ENCODE measurements around the gene EXD3.

EXD3 gene

DNA sequence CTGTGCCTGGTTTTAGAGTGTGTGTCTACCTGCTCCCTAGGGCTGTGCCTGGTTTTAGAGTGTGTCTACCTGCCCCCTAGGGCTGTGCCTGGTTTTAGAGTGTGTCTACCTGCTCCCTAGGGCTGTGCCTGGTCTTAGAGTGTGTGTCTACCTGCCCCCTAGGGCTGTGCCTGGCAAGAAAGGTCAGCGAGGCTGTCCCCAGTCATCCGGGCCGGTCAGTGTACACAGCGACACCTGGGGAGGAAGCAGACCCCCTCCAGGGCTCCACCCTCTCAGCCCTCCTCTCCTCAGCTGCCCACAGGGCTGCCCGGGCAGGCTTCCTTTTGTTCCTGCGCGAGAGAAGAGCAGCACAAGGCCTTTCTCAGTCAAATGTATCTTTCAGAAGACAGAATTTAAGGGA is 125.0 kb downstream of the EXD3 start:
- peak overlapping the region; percentile 75 for H2BK15ac ChIP-seq (ENCODE audit: low read length)
- no peak overlapping the region for H3K23ac ChIP-seq (ENCODE audit: low read depth, low read length, poor library complexity)
- H3K79me1 ChIP-seq (ENCODE audit: low read depth, low read length) = peaks cover 6% of the 10 kb centered on the region
- H2AFZ ChIP-seq (ENCODE audit: low read length) = no peak overlapping the region
- H2BK5ac ChIP-seq (ENCODE audit: low read length) = peak overlapping the region; percentile 58
- no peak overlapping the region for H3K4ac ChIP-seq (ENCODE audit: low read length)
- no peak overlapping the region for H3K9ac ChIP-seq (ENCODE audit: low read depth, low read length, poor library complexity)
- no peak overlapping the region for H3K14ac ChIP-seq (ENCODE audit: low read length)
- no peak overlapping the region for H3K4me3 ChIP-seq (ENCODE audit: low read length in 2 of 2)
- peaks cover 5 to 14% of the 10 kb centered on the region in 2 donors for H3K36me3 ChIP-seq (replicated peaks in 1 of 2; ENCODE audit: control insufficient read depth in 2 of 2, insufficient read depth in 2 of 2, low read length in 2 of 2)
- WGBS, 2 donors (ENCODE audit: extremely low coverage in 2 of 2, insufficient read length in 2 of 2, insufficient replicate concordance in 1 of 2) = no CpG with 5 or more reads among the region's 7 CpGs
- peak overlapping the region; percentile 35 for H3K18ac ChIP-seq (ENCODE audit: low read length)
- no peak overlapping the region for H4K91ac ChIP-seq (ENCODE audit: low read depth, low read length, poor library complexity)
- no peak overlapping the region for H2BK120ac ChIP-seq (ENCODE audit: low read depth, low read length)
- peak overlapping the region; percentile 41 for H2BK12ac ChIP-seq (ENCODE audit: low read length)
- no peak overlapping the region for H3K27ac ChIP-seq (replicated peaks; ENCODE audit: low read length)
- H3K9me3 ChIP-seq (replicated peaks in 1 of 2; ENCODE audit: control insufficient read depth in 2 of 2, insufficient read depth in 1 of 2, low read depth in 1 of 2, low read length in 2 of 2) = peaks cover 0 to 9% of the 10 kb centered on the region in 2 donors
- no peak overlapping the region for H4K8ac ChIP-seq (ENCODE audit: low read depth, low read length)
- peak overlapping the region; percentile 85 for H2AK5ac ChIP-seq (ENCODE audit: low read depth, low read length)
- peaks cover 32 to 35% of the 10 kb centered on the region in 2 donors for H3K4me1 ChIP-seq (ENCODE audit: control insufficient read depth in 2 of 2, insufficient read depth in 1 of 2, low read depth in 1 of 2, low read length in 2 of 2)
- H3K27me3 ChIP-seq (ENCODE audit: control insufficient read depth in 3 of 3, insufficient read depth in 3 of 3, low read depth in 1 of 3, low read length in 3 of 3) = peaks cover 0 to 13% (median 2%) of the 10 kb centered on the region in 3 experiments
- no peak overlapping the region for H3K4me2 ChIP-seq (ENCODE audit: insufficient read depth, low read length, poor library complexity, severe bottlenecking)
- DNase-seq (ENCODE audit: low spot score) = no peak

- Histone ChIP-seq H2BK5ac (ENCODE audit: low read length) (no peak overlapping the region), H3K14ac (ENCODE audit: low read length) (peak overlapping the region; percentile 79), H2BK15ac (ENCODE audit: low read length) (peak overlapping the region; percentile 99), H3K9me3 (replicated peaks in 1 of 2; ENCODE audit: control insufficient read depth in 2 of 2, insufficient read depth in 1 of 2, low read depth in 1 of 2, low read length in 2 of 2) (peaks cover 0 to 10% of the 10 kb centered on the region in 2 donors), H4K8ac (ENCODE audit: low read depth, low read length) (peak overlapping the region; percentile 29), H3K27ac (replicated peaks; ENCODE audit: low read length) (peak overlapping the region; percentile 75), H2AK5ac (ENCODE audit: low read depth, low read length) (peak overlapping the region; percentile 100), H3K4me2 (ENCODE audit: insufficient read depth, low read length, poor library complexity, severe bottlenecking) (peak overlapping the region; percentile 62), H3K4me1 (ENCODE audit: control insufficient read depth in 2 of 2, insufficient read depth in 1 of 2, low read depth in 1 of 2, low read length in 2 of 2) (peaks cover 28 to 31% of the 10 kb centered on the region in 2 donors), H3K4me3 (ENCODE audit: low read length in 2 of 2) (peak overlapping the region; percentile 46 to 49), H3K9ac (ENCODE audit: low read depth, low read length, poor library complexity) (peak overlapping the region; percentile 67), H3K79me1 (ENCODE audit: low read depth, low read length) (peaks cover 6% of the 10 kb centered on the region), H3K27me3 (ENCODE audit: control insufficient read depth in 3 of 3, insufficient read depth in 3 of 3, low read depth in 1 of 3, low read length in 3 of 3) (peaks cover 0 to 11% (median 2%) of the 10 kb centered on the region in 3 experiments), H3K4ac (ENCODE audit: low read length) (peak overlapping the region; percentile 93), H2BK12ac (ENCODE audit: low read length) (peak overlapping the region; percentile 99), H2BK120ac (ENCODE audit: low read depth, low read length) (peak overlapping the region; percentile 97), H3K18ac (ENCODE audit: low read length) (peak overlapping the region; percentile 97), H2AFZ (ENCODE audit: low read length) (peak overlapping the region; percentile 87), H3K36me3 (replicated peaks in 1 of 2; ENCODE audit: control insufficient read depth in 2 of 2, insufficient read depth in 2 of 2, low read length in 2 of 2) (peaks cover 5 to 14% of the 10 kb centered on the region in 2 donors), H3K23ac (ENCODE audit: low read depth, low read length, poor library complexity) (peak overlapping the region; percentile 97), H4K91ac (ENCODE audit: low read depth, low read length, poor library complexity) (no peak overlapping the region)
- DNase-seq (ENCODE audit: low spot score) = no peak
- WGBS, 2 donors (ENCODE audit: extremely low coverage in 2 of 2, insufficient read length in 2 of 2, insufficient replicate concordance in 1 of 2) = no CpG with 5 or more reads among the region's 24 CpGs
Measured at GRCh38 chr9:137296670-137297664, 126.0 kb downstream of the EXD3 start.

DNA sequence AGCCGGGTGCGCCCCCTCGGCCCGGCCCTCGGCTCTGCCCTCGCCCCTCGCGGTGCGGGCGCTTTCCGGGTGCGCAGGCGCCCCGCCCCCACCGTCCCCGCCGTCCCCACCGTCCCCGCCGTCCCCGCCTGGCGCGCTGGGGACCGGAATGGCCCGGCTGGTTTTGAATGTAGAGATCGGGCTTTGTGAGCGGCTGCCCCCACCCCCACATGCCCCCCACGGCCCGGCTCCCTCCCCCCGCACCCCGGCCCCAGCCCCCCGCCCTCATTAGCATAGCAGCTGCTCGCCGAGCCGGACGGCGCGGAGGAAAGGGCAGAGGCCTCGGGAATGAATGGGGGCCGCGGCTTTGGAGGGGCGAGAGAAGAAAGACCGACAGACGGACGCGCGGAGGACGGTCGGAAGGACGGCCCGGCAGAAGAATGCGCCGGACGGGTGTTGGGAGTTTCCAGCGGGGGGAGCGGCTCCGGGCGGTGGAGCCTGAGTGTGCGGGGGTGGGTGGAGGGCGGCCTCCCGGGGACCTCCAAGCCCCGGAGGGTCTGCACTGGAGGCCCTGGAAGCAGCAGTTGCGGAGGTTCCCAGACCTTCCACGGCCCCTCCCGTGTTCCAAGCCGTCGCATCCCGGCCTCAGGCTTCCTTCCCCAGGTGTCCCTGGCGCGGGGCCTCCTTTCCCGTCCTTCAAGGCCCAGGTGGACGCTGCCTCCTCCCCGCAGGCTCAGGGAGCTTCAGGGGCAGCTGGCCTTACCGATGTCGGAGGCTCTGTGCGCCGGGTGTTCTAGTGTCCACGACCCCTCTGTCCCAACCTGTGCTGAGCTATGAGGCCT is 126.9 kb downstream of the EXD3 start:
- Histone ChIP-seq H3K18ac (ENCODE audit: low read length) (peak overlapping the region; percentile 97), H4K8ac (ENCODE audit: low read depth, low read length) (peak overlapping the region; percentile 29), H3K9ac (ENCODE audit: low read depth, low read length, poor library complexity) (peak overlapping the region; percentile 86), H2AFZ (ENCODE audit: low read length) (peak overlapping the region; percentile 87), H3K4ac (ENCODE audit: low read length) (peak overlapping the region; percentile 93), H3K36me3 (replicated peaks in 1 of 2; ENCODE audit: control insufficient read depth in 2 of 2, insufficient read depth in 2 of 2, low read length in 2 of 2) (peaks cover 5 to 14% of the 10 kb centered on the region in 2 donors), H3K4me2 (ENCODE audit: insufficient read depth, low read length, poor library complexity, severe bottlenecking) (peak overlapping the region; percentile 83), H2BK12ac (ENCODE audit: low read length) (peak overlapping the region; percentile 99), H2BK15ac (ENCODE audit: low read length) (peak overlapping the region; percentile 99), H4K91ac (ENCODE audit: low read depth, low read length, poor library complexity) (no peak overlapping the region), H3K27ac (replicated peaks; ENCODE audit: low read length) (peak overlapping the region; percentile 75), H2BK5ac (ENCODE audit: low read length) (no peak overlapping the region), H3K4me1 (ENCODE audit: control insufficient read depth in 2 of 2, insufficient read depth in 1 of 2, low read depth in 1 of 2, low read length in 2 of 2) (peaks cover 28 to 31% of the 10 kb centered on the region in 2 donors), H3K4me3 (ENCODE audit: low read length in 2 of 2) (peak overlapping the region; percentile 46 to 78), H3K14ac (ENCODE audit: low read length) (peak overlapping the region; percentile 79), H3K9me3 (replicated peaks in 1 of 2; ENCODE audit: control insufficient read depth in 2 of 2, insufficient read depth in 1 of 2, low read depth in 1 of 2, low read length in 2 of 2) (peaks cover 0 to 10% of the 10 kb centered on the region in 2 donors), H3K23ac (ENCODE audit: low read depth, low read length, poor library complexity) (peak overlapping the region; percentile 97), H2AK5ac (ENCODE audit: low read depth, low read length) (peak overlapping the region; percentile 100), H3K79me1 (ENCODE audit: low read depth, low read length) (peaks cover 2% of the 10 kb centered on the region), H3K27me3 (ENCODE audit: control insufficient read depth in 3 of 3, insufficient read depth in 3 of 3, low read depth in 1 of 3, low read length in 3 of 3) (peaks cover 0 to 11% (median 2%) of the 10 kb centered on the region in 3 experiments), H2BK120ac (ENCODE audit: low read depth, low read length) (peak overlapping the region; percentile 97)
- WGBS, 2 donors (ENCODE audit: extremely low coverage in 2 of 2, insufficient read length in 2 of 2, insufficient replicate concordance in 1 of 2) = no CpG with 5 or more reads among the region's 78 CpGs
- DNase-seq (ENCODE audit: low spot score) = peak; percentile 62
